Neural progenitor cell (in vitro differentiated cells): Measurements from ENCODE around the gene SLC9A5.

ENCODE experiments used
- EZH2 ChIP-seq: fragments of 200-600 bp; sonication (generic); IDR thresholded peaks from 2 replicates; pipeline ENCODE4 v1.6.1; 2017; ENCODE audit warnings: antibody characterized with exemption, mild to moderate bottlenecking, moderate library complexity
- EZH2phosphoT487 ChIP-seq: fragments of 200-600 bp; sonication (generic); IDR thresholded peaks from 2 replicates; pipeline ENCODE4 v1.6.1; 2017; ENCODE audit warnings: antibody characterized with exemption

DNA sequence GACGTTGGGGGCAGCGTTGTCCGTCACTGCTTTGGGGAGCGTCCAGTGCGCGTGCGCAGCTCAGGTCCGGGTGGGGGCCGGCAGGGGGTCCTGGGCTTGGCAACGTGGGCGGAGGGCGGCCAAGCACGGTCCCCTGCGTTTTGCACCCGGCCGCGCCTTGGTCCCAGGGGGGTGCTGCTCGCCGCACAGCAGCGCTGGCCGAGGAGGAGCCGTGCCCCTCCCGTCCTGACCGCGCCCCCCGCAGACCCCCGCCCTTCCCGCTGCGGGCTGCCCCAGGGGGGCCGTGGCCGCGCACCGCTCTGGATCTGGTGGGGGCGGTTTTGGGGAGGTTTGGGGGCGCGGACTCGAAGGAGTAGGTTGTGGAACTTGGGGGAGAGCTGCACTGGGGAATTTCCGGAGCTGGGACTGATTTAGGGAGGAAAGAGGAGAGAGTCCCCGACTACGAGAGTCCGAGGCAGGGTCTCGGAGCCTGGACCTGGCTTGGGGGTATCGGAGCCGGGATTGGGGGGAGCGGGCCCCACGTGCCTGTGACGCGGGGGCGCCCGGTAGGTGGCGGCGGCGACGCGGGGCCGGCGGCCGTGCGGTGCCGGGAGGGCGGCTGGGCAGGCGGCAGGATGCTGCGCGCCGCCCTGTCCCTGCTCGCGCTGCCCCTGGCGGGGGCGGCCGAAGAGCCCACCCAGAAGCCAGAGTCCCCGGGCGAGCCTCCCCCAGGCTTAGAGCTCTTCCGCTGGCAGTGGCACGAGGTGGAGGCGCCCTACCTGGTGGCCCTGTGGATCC, at the start of gene SLC9A5:
- TF ChIP-seq EZH2 (no peak), EZH2phosphoT487 (no peak)
